Measurements from ENCODE around the gene SLC16A3. TPM values are rescaled to one million over a fixed set of nuclear protein-coding genes. Genes with fewer than 3 reads are reported as not detected.
A peak's percentile ranks its signal among the peaks of the same experiment; 100 is the strongest.
"Not testable (repeated sequence)": the region's sequence is repeated elsewhere in the genome, so short reads cannot be mapped to it uniquely, and the experiment has no call there.

SLC16A3 gene
- total RNA-seq, 3 donors from 2014 or later: 10.2 to 22.6 (median 17.3) TPM

- Histone ChIP-seq H3K27ac (peak overlapping the region in 1 of 2 donors; percentile 9), H3K9me3 (no peaks in the 10 kb centered on the region), H3K36me3 (peaks cover 16% of the 10 kb centered on the region), H3K27me3 (no peaks in the 10 kb centered on the region), H3K4me3 (no peak overlapping the region), H3K4me1 (no peaks in the 10 kb centered on the region)
- TF ChIP-seq CTCF (IDR thresholded peaks at IDR 0.05) (no peak), POLR2A (IDR thresholded peaks at IDR 0.05) (no peak), POLR2AphosphoS5 (IDR thresholded peaks at IDR 0.05) (no peak)
- intact Hi-C loops (cut with DNase I; ENCODE audit: low total_unique reads): no loop called here
- DNase-seq (ENCODE audit: low spot score in 2 of 2): no peak
These were observed 24.3 kb downstream of the SLC16A3 start for GRCh38 chr17:82253179-82253544.

DNA sequence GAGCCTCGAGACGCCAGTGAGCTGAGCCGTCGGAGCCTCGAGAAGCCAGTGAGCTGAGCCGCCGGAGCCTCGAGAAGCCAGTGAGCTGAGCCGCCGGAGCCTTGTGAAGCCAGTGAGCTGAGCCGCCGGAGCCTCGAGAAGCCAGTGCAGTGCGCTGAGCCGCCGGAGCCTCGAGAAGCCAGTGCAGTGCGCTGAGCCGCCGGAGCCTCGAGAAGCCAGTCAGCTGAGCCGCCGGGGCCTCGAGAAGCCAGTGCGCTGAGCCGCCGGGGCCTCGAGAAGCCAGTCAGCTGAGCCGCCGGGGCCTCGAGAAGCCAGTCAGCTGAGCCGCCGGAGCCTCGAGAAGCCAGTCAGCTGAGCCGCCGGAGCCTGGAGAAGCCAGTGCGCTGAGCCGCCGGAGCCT is 25.3 kb downstream of the SLC16A3 start:
- H3K4me3 ChIP-seq; DNase-seq (ENCODE audit: low spot score in 2 of 2); H3K27me3 ChIP-seq; intact Hi-C loops (cut with DNase I; ENCODE audit: low total_unique reads); H3K9me3 ChIP-seq; H3K4me1 ChIP-seq; H3K27ac ChIP-seq: not testable (repeated sequence)
- peaks cover 13% of the 10 kb centered on the region for H3K36me3 ChIP-seq

DNA sequence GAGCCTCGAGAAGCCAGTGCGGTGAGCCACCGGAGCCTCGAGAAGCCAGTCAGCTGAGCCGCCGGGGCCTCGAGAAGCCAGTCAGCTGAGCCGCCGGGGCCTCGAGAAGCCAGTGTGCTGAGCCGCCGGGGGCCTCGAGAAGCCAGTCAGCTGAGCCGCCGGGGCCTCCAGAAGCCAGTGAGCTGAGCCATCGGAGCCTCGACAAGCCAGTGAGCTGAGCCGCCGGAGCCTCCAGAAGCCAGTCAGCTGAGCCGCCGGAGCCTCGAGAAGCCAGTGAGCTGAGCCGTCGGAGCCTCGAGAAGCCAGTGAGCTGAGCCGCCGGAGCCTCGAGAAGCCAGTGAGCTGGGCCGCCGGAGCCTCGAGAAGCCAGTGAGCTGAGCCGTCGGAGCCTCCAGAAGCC is 25.9 kb downstream of the SLC16A3 start:
- intact Hi-C loops (cut with DNase I; ENCODE audit: low total_unique reads): not testable (repeated sequence)

GRCh38 chr17:82255402-82255972 is 26.6 kb downstream of the SLC16A3 start:
- no peak for DNase-seq (ENCODE audit: low spot score in 2 of 2)
- H3K4me3 ChIP-seq: no peak overlapping the region
- no peaks in the 10 kb centered on the region for H3K27me3 ChIP-seq
- no peaks in the 10 kb centered on the region for H3K9me3 ChIP-seq
- peaks cover 9% of the 10 kb centered on the region for H3K36me3 ChIP-seq
- H3K4me1 ChIP-seq: no peaks in the 10 kb centered on the region
- H3K27ac ChIP-seq: no peak overlapping the region
- intact Hi-C loops (cut with DNase I; ENCODE audit: low total_unique reads): no loop called here
- no peak for TF ChIP-seq CTCF (IDR thresholded peaks at IDR 0.05)
- no peak for TF ChIP-seq POLR2A (IDR thresholded peaks at IDR 0.05)
- TF ChIP-seq POLR2AphosphoS5 (IDR thresholded peaks at IDR 0.05): no peak

More for the DNA sequence above, 25.9 kb downstream of the SLC16A3 start:
- not testable (repeated sequence) for H3K9me3 ChIP-seq; H3K36me3 ChIP-seq; H3K27ac ChIP-seq; H3K4me3 ChIP-seq; H3K27me3 ChIP-seq; DNase-seq (ENCODE audit: low spot score in 2 of 2); H3K4me1 ChIP-seq

- Histone ChIP-seq H3K27ac (no peak overlapping the region), H3K4me3 (no peak overlapping the region), H3K27me3 (no peaks in the 10 kb centered on the region), H3K4me1 (no peaks in the 10 kb centered on the region), H3K36me3 (peaks cover 2% of the 10 kb centered on the region), H3K9me3 (no peaks in the 10 kb centered on the region)
- intact Hi-C loops (cut with DNase I; ENCODE audit: low total_unique reads): no loop called here
- TF ChIP-seq POLR2AphosphoS5 (IDR thresholded peaks at IDR 0.05): no peak
- no peak for TF ChIP-seq POLR2A (IDR thresholded peaks at IDR 0.05)
- TF ChIP-seq CTCF (IDR thresholded peaks at IDR 0.05): no peak
- DNase-seq (ENCODE audit: low spot score in 2 of 2): no peak
These were observed 27.5 kb downstream of the SLC16A3 start for GRCh38 chr17:82256242-82256885.

DNA sequence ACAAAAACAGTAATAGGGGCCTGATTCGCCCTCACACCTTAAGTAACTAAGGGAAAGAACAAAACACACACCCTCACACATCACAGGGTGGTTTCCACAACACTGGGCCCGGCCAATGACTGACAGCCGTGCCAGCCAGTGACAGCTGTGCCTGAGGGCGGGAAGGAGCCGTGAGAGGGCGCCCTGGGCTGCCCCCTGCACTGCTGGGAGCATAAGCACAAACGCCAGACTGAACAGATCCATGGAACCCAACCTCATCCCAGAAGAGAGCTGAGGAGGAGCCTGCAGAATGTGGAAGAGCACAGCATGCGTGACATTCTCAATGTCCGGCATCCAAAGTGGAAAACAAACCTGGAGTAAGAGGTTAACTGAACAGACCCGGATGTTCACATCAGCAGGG is 28.6 kb downstream of the SLC16A3 start:
- Histone ChIP-seq H3K4me3 (no peak overlapping the region), H3K4me1 (no peaks in the 10 kb centered on the region), H3K36me3 (no peaks in the 10 kb centered on the region), H3K27me3 (no peaks in the 10 kb centered on the region), H3K9me3 (no peaks in the 10 kb centered on the region), H3K27ac (peak overlapping the region; percentile 34 to 57)
- intact Hi-C loops (cut with DNase I; ENCODE audit: low total_unique reads): no loop called here
- no peak for DNase-seq (ENCODE audit: low spot score in 2 of 2)
- TF ChIP-seq POLR2A (IDR thresholded peaks at IDR 0.05): no peak
- TF ChIP-seq POLR2AphosphoS5 (IDR thresholded peaks at IDR 0.05): no peak
- TF ChIP-seq CTCF (IDR thresholded peaks at IDR 0.05): no peak

All from breast epithelium (tissue), 4 donors.